ENCODE data around the gene GFRA4. TPM values are rescaled to one million over a fixed set of nuclear protein-coding genes. Genes with fewer than 3 reads are reported as not detected.
"Not testable (repeated sequence)": the region's sequence is repeated elsewhere in the genome, so short reads cannot be mapped to it uniquely, and the experiment has no call there.

GFRA4 gene
- total RNA-seq, 1 experiment from 2014 or later, result not detected

DNA sequence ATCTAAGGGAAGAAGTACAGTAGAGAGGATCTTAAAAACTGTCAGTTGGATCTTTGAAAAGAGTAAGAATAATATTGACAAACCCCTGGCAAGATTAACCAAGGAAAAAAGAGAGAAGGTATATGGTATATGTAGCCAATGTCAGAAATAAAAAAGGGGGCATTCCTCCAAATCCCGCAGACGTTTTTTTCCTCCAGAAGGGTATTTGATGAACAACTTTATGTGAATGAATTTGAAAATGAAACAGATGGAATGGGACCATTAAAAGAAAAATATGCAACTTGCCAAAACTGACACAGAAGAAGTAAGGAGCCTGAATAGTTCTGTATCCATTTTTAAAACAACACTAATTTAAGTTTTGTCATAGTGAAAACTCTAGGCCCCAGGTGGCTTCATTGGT is 35.7 kb downstream of the GFRA4 start:
- CTCF ChIA-PET, result no interaction called here
- peaks cover 25% of the 10 kb centered on the region for H3K36me3 Mint-ChIP-seq (ENCODE audit: insufficient read depth, unreplicated experiment)
- POLR2A ChIA-PET, result interaction anchor here (0.6 kb wide), 1 partner anchor 55 kb away, joined by 3 read pairs; no protein-coding TSS in a partner anchor
- H3K4me1 Mint-ChIP-seq (ENCODE audit: insufficient read depth, unreplicated experiment), result no peaks in the 10 kb centered on the region
- H3K4me3 Mint-ChIP-seq (ENCODE audit: unreplicated experiment), result no peak overlapping the region
- DNase-seq (ENCODE audit: unreplicated experiment), result no peak
- H3K27ac Mint-ChIP-seq (ENCODE audit: low read depth, unreplicated experiment), result no peak overlapping the region
- TF ChIP-seq, protein P1, sequence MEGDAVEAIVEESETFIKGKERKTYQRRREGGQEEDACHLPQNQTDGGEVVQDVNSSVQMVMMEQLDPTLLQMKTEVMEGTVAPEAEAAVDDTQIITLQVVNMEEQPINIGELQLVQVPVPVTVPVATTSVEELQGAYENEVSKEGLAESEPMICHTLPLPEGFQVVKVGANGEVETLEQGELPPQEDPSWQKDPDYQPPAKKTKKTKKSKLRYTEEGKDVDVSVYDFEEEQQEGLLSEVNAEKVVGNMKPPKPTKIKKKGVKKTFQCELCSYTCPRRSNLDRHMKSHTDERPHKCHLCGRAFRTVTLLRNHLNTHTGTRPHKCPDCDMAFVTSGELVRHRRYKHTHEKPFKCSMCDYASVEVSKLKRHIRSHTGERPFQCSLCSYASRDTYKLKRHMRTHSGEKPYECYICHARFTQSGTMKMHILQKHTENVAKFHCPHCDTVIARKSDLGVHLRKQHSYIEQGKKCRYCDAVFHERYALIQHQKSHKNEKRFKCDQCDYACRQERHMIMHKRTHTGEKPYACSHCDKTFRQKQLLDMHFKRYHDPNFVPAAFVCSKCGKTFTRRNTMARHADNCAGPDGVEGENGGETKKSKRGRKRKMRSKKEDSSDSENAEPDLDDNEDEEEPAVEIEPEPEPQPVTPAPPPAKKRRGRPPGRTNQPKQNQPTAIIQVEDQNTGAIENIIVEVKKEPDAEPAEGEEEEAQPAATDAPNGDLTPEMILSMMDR (IDR thresholded peaks at IDR 0.05; ENCODE audit: unreplicated experiment), result no peak
- H3K9me3 Mint-ChIP-seq (ENCODE audit: unreplicated experiment), result no peaks in the 10 kb centered on the region
- no peaks in the 10 kb centered on the region for H3K27me3 Mint-ChIP-seq (ENCODE audit: insufficient read depth, unreplicated experiment)
- intact Hi-C loops (cut with micrococcal nuclease), result no loop called here
- BruUV-seq (replicated peaks), result no TSS peak

DNA sequence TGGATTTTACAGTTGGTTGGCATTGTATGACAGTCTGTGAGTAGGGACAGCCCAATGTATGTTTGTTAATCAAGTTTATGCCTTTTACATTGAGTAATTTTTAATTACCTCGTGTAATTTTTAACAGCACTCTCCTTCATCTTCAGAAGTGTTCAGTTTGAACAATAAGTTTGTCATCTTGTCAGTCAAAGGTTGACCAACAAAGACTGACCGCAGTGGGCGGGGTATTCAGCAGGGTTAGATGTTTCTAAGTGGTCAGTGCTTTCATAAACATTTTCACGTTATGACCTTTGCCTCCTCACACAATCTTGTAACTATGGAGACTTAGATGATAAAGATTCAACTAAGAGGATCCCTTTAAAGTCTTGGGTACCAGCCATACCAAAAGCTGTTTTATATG is 40.8 kb downstream of the GFRA4 start:
- Mint-ChIP-seq H3K4me3 (ENCODE audit: unreplicated experiment) (no peak overlapping the region), H3K27ac (ENCODE audit: low read depth, unreplicated experiment) (no peak overlapping the region), H3K9me3 (ENCODE audit: unreplicated experiment) (no peaks in the 10 kb centered on the region), H3K27me3 (ENCODE audit: insufficient read depth, unreplicated experiment) (no peaks in the 10 kb centered on the region), H3K4me1 (ENCODE audit: insufficient read depth, unreplicated experiment) (no peaks in the 10 kb centered on the region), H3K36me3 (ENCODE audit: insufficient read depth, unreplicated experiment) (peaks cover 20% of the 10 kb centered on the region)
- no TSS peak for BruUV-seq (replicated peaks)
- intact Hi-C loops (cut with micrococcal nuclease), result no loop called here
- CTCF ChIA-PET, result interaction anchor here (0.6 kb wide), 1 partner anchor 66 kb away, joined by 3 read pairs; no protein-coding TSS in a partner anchor
- DNase-seq (ENCODE audit: unreplicated experiment), result no peak
- TF ChIP-seq, protein P1 (IDR thresholded peaks at IDR 0.05; ENCODE audit: unreplicated experiment), result no peak
- POLR2A ChIA-PET, result no interaction called here

DNA sequence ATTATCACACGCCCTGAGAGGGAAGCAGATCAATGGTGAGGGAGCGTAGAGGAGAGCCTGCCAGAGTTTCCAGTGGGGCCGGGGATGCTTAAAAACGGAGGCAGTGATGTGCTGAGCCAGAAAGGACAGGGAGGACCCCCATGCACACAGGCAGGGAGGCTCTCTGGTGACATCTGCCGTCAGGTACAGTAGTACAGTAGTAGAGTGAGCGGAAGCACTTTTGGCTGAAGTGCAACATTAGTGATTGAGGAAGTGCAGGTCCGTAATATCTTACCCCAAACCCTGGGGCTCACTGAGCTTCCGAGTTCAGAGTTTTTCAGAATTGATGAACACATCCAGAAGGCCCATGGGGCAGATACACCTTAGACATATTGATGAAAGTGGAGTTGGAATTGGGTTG is 42.1 kb downstream of the GFRA4 start:
- POLR2A ChIA-PET, result interaction anchor here (0.6 to 0.7 kb wide), 2 partner anchors 9 to 247 kb away, joined by 3 to 4 read pairs; no protein-coding TSS in a partner anchor
- CTCF ChIA-PET, result interaction anchor here (1.4 kb wide), 1 partner anchor 13 kb away, joined by 5 read pairs; no protein-coding TSS in a partner anchor
- intact Hi-C loops (cut with micrococcal nuclease), result no loop called here

DNA sequence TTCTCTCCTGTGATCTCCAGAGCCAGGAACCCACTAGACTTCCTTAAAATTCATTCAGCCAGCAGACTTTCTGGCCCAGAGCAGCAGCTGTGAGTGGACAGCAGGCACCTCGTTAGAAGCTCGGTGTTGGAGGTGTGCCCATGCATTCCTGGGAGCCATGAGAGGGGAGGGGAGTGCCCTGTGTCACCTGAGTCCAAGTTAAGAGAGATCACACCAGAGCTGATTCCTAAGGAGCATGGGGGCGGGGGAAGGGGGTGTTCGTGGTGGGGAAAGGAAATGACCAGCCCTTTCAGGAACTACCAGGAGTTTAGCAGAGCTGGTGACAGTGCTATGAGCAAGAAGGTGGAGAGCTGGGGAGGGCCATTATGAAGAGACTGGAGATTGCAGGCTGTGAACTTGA is 46.9 kb downstream of the GFRA4 start:
- Mint-ChIP-seq H3K27ac (ENCODE audit: low read depth, unreplicated experiment) (no peak overlapping the region), H3K4me3 (ENCODE audit: unreplicated experiment) (no peak overlapping the region), H3K27me3 (ENCODE audit: insufficient read depth, unreplicated experiment) (no peaks in the 10 kb centered on the region), H3K36me3 (ENCODE audit: insufficient read depth, unreplicated experiment) (peaks cover 13% of the 10 kb centered on the region), H3K9me3 (ENCODE audit: unreplicated experiment) (no peaks in the 10 kb centered on the region), H3K4me1 (ENCODE audit: insufficient read depth, unreplicated experiment) (peaks cover 6% of the 10 kb centered on the region)
- ChIA-PET CTCF (interaction anchor here (0.6 to 1.1 kb wide), 3 partner anchors 17 to 146 kb away, joined by 3 read pairs; no protein-coding TSS in a partner anchor), POLR2A (no interaction called here)
- BruUV-seq (replicated peaks), result no TSS peak
- TF ChIP-seq, protein P1 (IDR thresholded peaks at IDR 0.05; ENCODE audit: unreplicated experiment), result no peak
- DNase-seq (ENCODE audit: unreplicated experiment), result no peak
- intact Hi-C loops (cut with micrococcal nuclease), result no loop called here

More for the DNA sequence above, 42.1 kb downstream of the GFRA4 start:
- BruUV-seq (replicated peaks), result no TSS peak
- TF ChIP-seq, protein P1 (IDR thresholded peaks at IDR 0.05; ENCODE audit: unreplicated experiment), result no peak
- peaks cover 13% of the 10 kb centered on the region for H3K36me3 Mint-ChIP-seq (ENCODE audit: insufficient read depth, unreplicated experiment)
- H3K4me1 Mint-ChIP-seq (ENCODE audit: insufficient read depth, unreplicated experiment), result peaks cover 2% of the 10 kb centered on the region
- H3K27ac Mint-ChIP-seq (ENCODE audit: low read depth, unreplicated experiment), result no peak overlapping the region
- H3K9me3 Mint-ChIP-seq (ENCODE audit: unreplicated experiment), result no peaks in the 10 kb centered on the region
- H3K27me3 Mint-ChIP-seq (ENCODE audit: insufficient read depth, unreplicated experiment), result no peaks in the 10 kb centered on the region
- H3K4me3 Mint-ChIP-seq (ENCODE audit: unreplicated experiment), result no peak overlapping the region
- no peak for DNase-seq (ENCODE audit: unreplicated experiment)

DNA sequence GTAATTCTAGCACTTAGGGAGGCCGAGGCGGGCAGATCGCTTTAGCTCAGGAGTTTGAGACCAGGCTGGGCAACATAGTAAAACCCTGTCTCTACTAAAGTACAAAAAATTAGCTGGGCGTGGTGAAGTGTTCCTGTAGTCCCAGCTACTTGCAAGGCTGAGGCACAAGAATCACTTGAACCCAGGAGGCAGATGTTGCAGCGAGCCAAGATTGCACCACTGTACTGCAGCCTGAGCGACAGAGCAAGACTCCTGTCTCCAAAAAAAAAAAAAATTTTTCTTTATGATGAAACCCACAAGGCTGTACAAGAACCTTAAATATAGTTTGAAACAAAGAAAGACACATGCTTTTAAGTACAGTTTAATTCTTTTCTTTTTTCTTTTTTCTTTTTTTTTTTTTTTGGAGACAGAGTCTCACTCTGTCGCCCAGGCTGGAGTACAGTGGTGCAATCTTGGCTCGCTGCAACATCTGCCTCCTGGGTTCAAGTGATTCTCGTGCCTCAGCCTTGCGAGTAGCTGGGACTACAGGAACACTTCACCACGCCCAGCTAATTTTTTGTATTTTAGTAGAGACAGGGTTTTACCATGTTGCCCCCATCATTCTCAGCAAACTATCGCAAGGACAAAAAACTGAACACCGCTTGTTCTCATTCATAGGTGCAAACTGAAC is 47.9 kb downstream of the GFRA4 start:
- CTCF ChIA-PET, result interaction anchor here (0.6 to 1.5 kb wide), 3 partner anchors 19 to 120 kb away, joined by 3 to 5 read pairs (median 4); no protein-coding TSS in a partner anchor
- POLR2A ChIA-PET; H3K27me3 Mint-ChIP-seq (ENCODE audit: insufficient read depth, unreplicated experiment); H3K9me3 Mint-ChIP-seq (ENCODE audit: unreplicated experiment); DNase-seq (ENCODE audit: unreplicated experiment); H3K4me1 Mint-ChIP-seq (ENCODE audit: insufficient read depth, unreplicated experiment); BruUV-seq (replicated peaks); H3K27ac Mint-ChIP-seq (ENCODE audit: low read depth, unreplicated experiment); intact Hi-C loops (cut with micrococcal nuclease); H3K4me3 Mint-ChIP-seq (ENCODE audit: unreplicated experiment): not testable (repeated sequence)
- peaks cover 13% of the 10 kb centered on the region for H3K36me3 Mint-ChIP-seq (ENCODE audit: insufficient read depth, unreplicated experiment)

Data from MCF 10A (cell line).